ENCODE measurements around the gene IQCE.

IQCE gene

GRCh38 chr7:2662273-2663120 is 103.7 kb downstream of the IQCE start:
- DNase-seq (ENCODE audit: low read depth in 2 of 2) = no peak

DNA sequence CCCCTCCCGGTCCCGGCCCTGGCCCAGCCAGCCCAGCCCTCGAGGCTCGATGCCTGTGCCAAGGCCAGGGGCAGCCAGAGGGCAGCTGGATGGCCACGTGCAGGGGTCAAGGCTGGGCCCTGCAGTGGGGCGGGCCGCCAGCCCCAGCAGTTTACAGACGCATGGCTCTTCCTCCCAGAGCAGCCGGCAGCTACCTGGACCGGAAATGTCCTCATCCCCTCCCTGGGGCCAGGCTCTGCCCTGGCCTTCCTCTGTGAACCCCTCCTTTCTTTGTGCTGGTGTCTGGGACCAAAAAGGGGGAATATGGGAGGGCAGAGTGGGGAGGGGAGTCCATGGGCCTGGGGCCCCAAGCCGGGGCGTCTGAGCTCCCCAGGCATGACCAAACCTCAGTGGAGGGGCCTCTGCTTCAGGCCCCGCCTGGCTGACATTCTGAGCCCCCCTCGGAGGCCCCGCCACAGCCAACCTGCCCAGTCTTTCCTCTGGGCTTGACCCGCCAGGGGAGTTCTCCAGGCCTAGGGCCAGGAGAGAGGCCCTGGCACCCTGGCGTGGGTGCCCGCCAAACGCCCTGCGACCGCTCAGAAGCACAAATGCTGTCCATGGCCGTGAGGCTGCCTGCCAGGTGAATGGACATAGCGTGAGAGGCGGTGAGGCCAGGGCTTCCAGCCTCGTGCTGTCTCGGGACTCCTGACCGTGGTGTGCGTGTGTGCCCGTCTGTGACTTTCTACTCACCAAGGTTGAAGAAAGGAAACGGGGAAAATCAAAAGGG is 104.5 kb downstream of the IQCE start:
- no peak for DNase-seq (ENCODE audit: low read depth in 2 of 2)

- DNase-seq (ENCODE audit: low read depth in 2 of 2) = no peak
Measured at GRCh38 chr7:2663960-2664359, 105.2 kb downstream of the IQCE start.

Data from stimulated activated CD8-positive, alpha-beta memory T cell treated with anti-CD3 and anti-CD28 coated beads, Interleukin-15, amount 100 ng/mL, for 4 hours (primary cell).